Osteoblast (primary cell): ENCODE data around the gene ADORA2A. TPM values are rescaled to one million over a fixed set of nuclear protein-coding genes. Genes with fewer than 3 reads are reported as not detected.

Source experiments
- DNase-seq: peaks from one replicate; pipeline ENCODE4 v3.0.0; 2011; ENCODE audit warnings: low spot score, mixed read lengths; ENCODE audit not compliant: insufficient read length; ENCODE audit errors: missing footprints
- H2AFZ ChIP-seq: 2 replicates; pipeline ENCODE4 v1.6.0; 2011; ENCODE audit warnings: mild to moderate bottlenecking, low read length
- H3K27ac ChIP-seq: 2 replicates; pipeline ENCODE4 v1.5.1; 2011; ENCODE audit warnings: mild to moderate bottlenecking, low read depth, low read length, moderate library complexity
- H3K27me3 ChIP-seq: 2 replicates; pipeline ENCODE4 v1.6.0; 2012; ENCODE audit warnings: mild to moderate bottlenecking, control low read depth, inconsistent platforms, low read length, moderate library complexity; ENCODE audit not compliant: insufficient read depth
- H3K36me3 ChIP-seq: 2 replicates; pipeline ENCODE4 v1.5.1; 2011; ENCODE audit warnings: mild to moderate bottlenecking, low read length, control low read depth, moderate library complexity; ENCODE audit not compliant: insufficient read depth
- H3K4me1 ChIP-seq: 2 replicates; pipeline ENCODE4 v1.5.1; 2011; ENCODE audit warnings: mild to moderate bottlenecking, low read length, control low read depth, moderate library complexity; ENCODE audit not compliant: insufficient read depth
- H3K4me2 ChIP-seq: 2 replicates; pipeline ENCODE4 v1.6.0; 2011; ENCODE audit warnings: mild to moderate bottlenecking, low read length; ENCODE audit not compliant: insufficient read depth
- H3K4me3 ChIP-seq: fragments of 200-600 bp; sonication (generic); 3 replicates; pipeline ENCODE4 v1.5.1; 2012; ENCODE audit warnings: mild to moderate bottlenecking, low read length, inconsistent platforms; ENCODE audit not compliant: insufficient read depth
- H3K79me2 ChIP-seq: 2 replicates; pipeline ENCODE4 v1.6.0; 2012; ENCODE audit warnings: mild to moderate bottlenecking, low read length, control low read depth, inconsistent platforms; ENCODE audit not compliant: insufficient read depth
- H3K9me3 ChIP-seq: 2 replicates; pipeline ENCODE4 v1.5.1; 2011; ENCODE audit warnings: low read depth, low read length, control low read depth
- H4K20me1 ChIP-seq: 2 replicates; pipeline ENCODE4 v1.6.0; 2012; ENCODE audit warnings: mild to moderate bottlenecking, low read length, control low read depth; ENCODE audit not compliant: insufficient read depth
- total RNA-seq: library from RNA; depleted of rRNA; stranded (reverse); fragments of >200 nt; gene quantifications from 2 replicates; pipeline ENCODE4 v1.2.3, GENCODE V29; 2012
- TF ChIP-seq, protein P1 (sequence below): IDR thresholded peaks from 2 replicates; pipeline ENCODE4 v1.5.1; 2011; ENCODE audit warnings: mild to moderate bottlenecking, low read depth, low read length, moderate library complexity; ENCODE audit errors: extremely low read depth

Gene ADORA2A
- total RNA-seq, 1 donor: 0.72 TPM

DNA sequence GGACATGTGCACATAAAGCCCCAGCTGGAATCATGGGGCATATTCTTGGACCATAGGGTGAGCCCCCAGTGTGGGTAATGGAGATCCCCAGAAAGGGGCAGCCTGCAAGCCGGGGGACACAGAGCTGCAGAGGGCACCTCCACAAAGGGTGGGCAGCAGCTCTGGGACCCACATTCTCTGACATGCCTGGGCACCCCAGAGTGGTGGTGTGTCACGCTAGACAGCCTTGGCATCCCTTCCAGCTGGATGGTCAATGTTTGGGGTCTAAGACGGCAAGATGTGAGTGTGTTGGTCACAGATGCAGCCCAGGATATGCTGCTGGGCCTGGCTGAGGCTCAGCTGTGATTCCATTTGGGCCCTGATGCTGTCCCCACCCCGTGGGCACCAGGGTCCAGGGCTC is 9.7 kb downstream of the ADORA2A start:
- peaks cover 32% of the 10 kb centered on the region for H3K4me1 ChIP-seq
- no peak overlapping the region for H3K27ac ChIP-seq
- no peaks in the 10 kb centered on the region for H3K27me3 ChIP-seq
- no peaks in the 10 kb centered on the region for H3K79me2 ChIP-seq
- H3K36me3 ChIP-seq: no peaks in the 10 kb centered on the region
- DNase-seq: peak; percentile 73
- peaks cover 2% of the 10 kb centered on the region for H4K20me1 ChIP-seq
- TF ChIP-seq, protein P1, sequence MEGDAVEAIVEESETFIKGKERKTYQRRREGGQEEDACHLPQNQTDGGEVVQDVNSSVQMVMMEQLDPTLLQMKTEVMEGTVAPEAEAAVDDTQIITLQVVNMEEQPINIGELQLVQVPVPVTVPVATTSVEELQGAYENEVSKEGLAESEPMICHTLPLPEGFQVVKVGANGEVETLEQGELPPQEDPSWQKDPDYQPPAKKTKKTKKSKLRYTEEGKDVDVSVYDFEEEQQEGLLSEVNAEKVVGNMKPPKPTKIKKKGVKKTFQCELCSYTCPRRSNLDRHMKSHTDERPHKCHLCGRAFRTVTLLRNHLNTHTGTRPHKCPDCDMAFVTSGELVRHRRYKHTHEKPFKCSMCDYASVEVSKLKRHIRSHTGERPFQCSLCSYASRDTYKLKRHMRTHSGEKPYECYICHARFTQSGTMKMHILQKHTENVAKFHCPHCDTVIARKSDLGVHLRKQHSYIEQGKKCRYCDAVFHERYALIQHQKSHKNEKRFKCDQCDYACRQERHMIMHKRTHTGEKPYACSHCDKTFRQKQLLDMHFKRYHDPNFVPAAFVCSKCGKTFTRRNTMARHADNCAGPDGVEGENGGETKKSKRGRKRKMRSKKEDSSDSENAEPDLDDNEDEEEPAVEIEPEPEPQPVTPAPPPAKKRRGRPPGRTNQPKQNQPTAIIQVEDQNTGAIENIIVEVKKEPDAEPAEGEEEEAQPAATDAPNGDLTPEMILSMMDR: no peak
- H2AFZ ChIP-seq: no peak overlapping the region
- H3K4me3 ChIP-seq: no peak overlapping the region
- H3K9me3 ChIP-seq: no peaks in the 10 kb centered on the region
- H3K4me2 ChIP-seq: no peak overlapping the region

- no peak overlapping the region for H2AFZ ChIP-seq
- no peaks in the 10 kb centered on the region for H3K9me3 ChIP-seq
- peaks cover 2% of the 10 kb centered on the region for H4K20me1 ChIP-seq
- TF ChIP-seq, protein P1: peak; percentile 19
- no peaks in the 10 kb centered on the region for H3K36me3 ChIP-seq
- peak; percentile 88 for DNase-seq
- H3K27me3 ChIP-seq: no peaks in the 10 kb centered on the region
- no peak overlapping the region for H3K4me2 ChIP-seq
- H3K27ac ChIP-seq: no peak overlapping the region
- H3K79me2 ChIP-seq: no peaks in the 10 kb centered on the region
- H3K4me3 ChIP-seq: no peak overlapping the region
- peaks cover 26% of the 10 kb centered on the region for H3K4me1 ChIP-seq
Measured at GRCh38 chr22:24437741-24438328, 10.4 kb downstream of the ADORA2A start.

DNA sequence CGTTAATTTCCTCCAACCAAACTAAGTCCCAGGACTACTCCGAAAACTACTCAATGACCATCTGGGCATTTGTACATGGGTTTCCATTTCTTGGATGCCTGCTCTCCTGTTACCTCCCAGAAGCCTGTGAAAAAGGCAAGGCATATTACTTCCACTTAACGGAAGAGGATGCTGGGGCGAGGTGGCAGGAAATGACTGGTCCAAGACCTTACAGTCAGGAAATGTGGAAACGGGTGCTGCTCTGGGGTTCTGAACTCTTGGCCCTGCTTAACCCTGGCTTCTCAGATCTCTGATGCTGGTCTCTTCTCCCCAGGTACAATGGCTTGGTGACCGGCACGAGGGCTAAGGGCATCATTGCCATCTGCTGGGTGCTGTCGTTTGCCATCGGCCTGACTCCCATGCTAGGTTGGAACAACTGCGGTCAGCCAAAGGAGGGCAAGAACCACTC is 12.9 kb downstream of the ADORA2A start:
- H3K36me3 ChIP-seq: no peaks in the 10 kb centered on the region
- TF ChIP-seq, protein P1: no peak

DNA sequence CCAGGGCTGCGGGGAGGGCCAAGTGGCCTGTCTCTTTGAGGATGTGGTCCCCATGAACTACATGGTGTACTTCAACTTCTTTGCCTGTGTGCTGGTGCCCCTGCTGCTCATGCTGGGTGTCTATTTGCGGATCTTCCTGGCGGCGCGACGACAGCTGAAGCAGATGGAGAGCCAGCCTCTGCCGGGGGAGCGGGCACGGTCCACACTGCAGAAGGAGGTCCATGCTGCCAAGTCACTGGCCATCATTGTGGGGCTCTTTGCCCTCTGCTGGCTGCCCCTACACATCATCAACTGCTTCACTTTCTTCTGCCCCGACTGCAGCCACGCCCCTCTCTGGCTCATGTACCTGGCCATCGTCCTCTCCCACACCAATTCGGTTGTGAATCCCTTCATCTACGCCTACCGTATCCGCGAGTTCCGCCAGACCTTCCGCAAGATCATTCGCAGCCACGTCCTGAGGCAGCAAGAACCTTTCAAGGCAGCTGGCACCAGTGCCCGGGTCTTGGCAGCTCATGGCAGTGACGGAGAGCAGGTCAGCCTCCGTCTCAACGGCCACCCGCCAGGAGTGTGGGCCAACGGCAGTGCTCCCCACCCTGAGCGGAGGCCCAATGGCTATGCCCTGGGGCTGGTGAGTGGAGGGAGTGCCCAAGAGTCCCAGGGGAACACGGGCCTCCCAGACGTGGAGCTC is 13.5 kb downstream of the ADORA2A start:
- TF ChIP-seq, protein P1: no peak
- H3K9me3 ChIP-seq: no peaks in the 10 kb centered on the region
- no peaks in the 10 kb centered on the region for H3K79me2 ChIP-seq
- H3K27ac ChIP-seq: no peak overlapping the region
- no peak overlapping the region for H3K4me2 ChIP-seq
- H3K27me3 ChIP-seq: no peaks in the 10 kb centered on the region
- H3K4me3 ChIP-seq: no peak overlapping the region
- DNase-seq: peak; percentile 79
- H4K20me1 ChIP-seq: no peaks in the 10 kb centered on the region
- peaks cover 14% of the 10 kb centered on the region for H3K4me1 ChIP-seq
- no peak overlapping the region for H2AFZ ChIP-seq
- no peaks in the 10 kb centered on the region for H3K36me3 ChIP-seq

More for the DNA sequence above, 12.9 kb downstream of the ADORA2A start:
- no peaks in the 10 kb centered on the region for H3K79me2 ChIP-seq
- DNase-seq: peak; percentile 37
- no peak overlapping the region for H3K27ac ChIP-seq
- H3K4me2 ChIP-seq: no peak overlapping the region
- no peaks in the 10 kb centered on the region for H3K27me3 ChIP-seq
- no peak overlapping the region for H3K4me3 ChIP-seq
- no peaks in the 10 kb centered on the region for H4K20me1 ChIP-seq
- no peaks in the 10 kb centered on the region for H3K9me3 ChIP-seq
- no peak overlapping the region for H2AFZ ChIP-seq
- peaks cover 16% of the 10 kb centered on the region for H3K4me1 ChIP-seq
